ENCODE data around the gene IP6K3.
A peak's percentile ranks its signal among the peaks of the same experiment; 100 is the strongest.

The IP6K3 gene

GRCh38 chr6:33744001-33744848 is 2.5 kb downstream of the IP6K3 start:
- DNase-seq (ENCODE audit: low read depth), result peak; percentile 83
- TF ChIP-seq MYC (IDR thresholded peaks at IDR 0.05; ENCODE audit: low read depth, low read length), result peak; percentile 59
- TF ChIP-seq CTCF (IDR thresholded peaks at IDR 0.05; ENCODE audit: low read depth, low read length), result peak; percentile 92
- no peak for TF ChIP-seq POLR2A (IDR thresholded peaks at IDR 0.05; ENCODE audit: extremely low read depth, insufficient read length)
- TF ChIP-seq, protein P1, sequence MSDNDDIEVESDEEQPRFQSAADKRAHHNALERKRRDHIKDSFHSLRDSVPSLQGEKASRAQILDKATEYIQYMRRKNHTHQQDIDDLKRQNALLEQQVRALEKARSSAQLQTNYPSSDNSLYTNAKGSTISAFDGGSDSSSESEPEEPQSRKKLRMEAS (IDR thresholded peaks at IDR 0.05; ENCODE audit: low read depth, low read length), result peak; percentile 49; the same call in 1 of the 2 replicates
- no peak overlapping the region for H3K4me3 ChIP-seq (ENCODE audit: low read depth, low read length)

DNA sequence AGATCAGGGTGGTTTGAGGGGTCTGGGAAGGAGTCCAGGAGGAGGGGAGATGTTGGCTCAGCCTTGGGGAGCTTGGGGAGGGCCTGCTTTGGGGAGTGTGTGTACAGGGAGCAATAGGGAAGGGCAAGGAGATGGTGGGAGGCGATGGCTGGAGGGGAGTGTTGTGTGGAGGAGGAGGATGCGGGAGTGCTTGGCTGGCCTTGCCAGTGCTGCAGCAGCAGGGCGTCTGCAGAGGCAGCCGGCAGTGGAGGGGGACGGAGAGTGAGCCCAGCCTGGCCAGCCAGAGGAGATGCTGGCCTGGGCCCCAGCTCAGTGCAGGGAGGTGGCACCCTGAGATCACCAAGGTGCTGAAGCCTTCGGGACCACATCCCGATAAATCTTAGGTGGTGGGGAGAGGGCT is 3.9 kb downstream of the IP6K3 start:
- no peak for TF ChIP-seq POLR2A (IDR thresholded peaks at IDR 0.05; ENCODE audit: extremely low read depth, insufficient read length)
- TF ChIP-seq, protein P1 (IDR thresholded peaks at IDR 0.05; ENCODE audit: low read depth, low read length), result no peak
- no peak for TF ChIP-seq MYC (IDR thresholded peaks at IDR 0.05; ENCODE audit: low read depth, low read length)
- no peak for TF ChIP-seq CTCF (IDR thresholded peaks at IDR 0.05; ENCODE audit: low read depth, low read length)
- no peak overlapping the region for H3K4me3 ChIP-seq (ENCODE audit: low read depth, low read length)
- DNase-seq (ENCODE audit: low read depth), result no peak

- TF ChIP-seq MYC (IDR thresholded peaks at IDR 0.05; ENCODE audit: low read depth, low read length) (no peak), CTCF (IDR thresholded peaks at IDR 0.05; ENCODE audit: low read depth, low read length) (no peak), POLR2A (IDR thresholded peaks at IDR 0.05; ENCODE audit: extremely low read depth, insufficient read length) (no peak)
- TF ChIP-seq, protein P1 (IDR thresholded peaks at IDR 0.05; ENCODE audit: low read depth, low read length), result no peak
- no peak for DNase-seq (ENCODE audit: low read depth)
- no peak overlapping the region for H3K4me3 ChIP-seq (ENCODE audit: low read depth, low read length)
Measured at GRCh38 chr6:33742092-33742491, 4.6 kb downstream of the IP6K3 start.

DNA sequence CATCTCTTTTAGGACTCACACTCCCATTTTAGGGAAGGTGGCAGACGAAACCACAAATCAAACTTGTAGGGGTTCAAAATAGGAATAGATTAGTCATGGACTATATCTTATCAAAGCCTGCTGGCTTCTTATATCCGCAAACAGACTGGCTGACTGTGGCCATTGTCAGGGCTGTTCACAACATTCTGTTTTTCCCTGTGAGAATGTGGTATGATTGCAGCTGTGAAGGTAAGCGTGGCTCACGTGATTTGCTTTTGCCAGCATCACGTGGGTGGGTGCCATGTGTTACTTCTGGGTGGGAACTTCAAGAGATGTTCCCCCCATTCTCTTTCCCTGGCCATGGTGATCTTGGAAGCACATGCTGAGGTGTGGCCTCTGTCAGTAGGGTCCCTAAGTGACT is 5.9 kb downstream of the IP6K3 start:
- DNase-seq (ENCODE audit: low read depth), result no peak

DNA sequence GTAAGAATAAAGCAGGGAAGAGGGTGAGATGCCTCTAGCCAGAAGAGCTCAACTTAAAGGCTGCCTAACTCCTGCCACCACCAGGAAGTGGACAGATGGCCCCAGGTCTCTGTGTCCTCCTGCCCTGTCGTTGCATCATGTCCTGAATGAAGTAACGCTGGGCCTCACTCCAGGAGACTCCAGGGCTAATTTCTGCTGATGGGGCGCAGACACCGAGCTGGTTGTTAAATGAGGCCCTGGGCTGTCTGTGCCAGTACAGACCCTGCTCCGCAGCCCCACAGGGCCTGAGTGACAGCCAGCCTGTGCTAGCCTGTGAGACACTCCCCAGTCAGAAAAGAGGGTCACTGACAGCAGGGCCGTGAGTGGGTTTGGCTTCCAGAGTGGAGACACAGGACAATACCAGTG is 6.5 kb downstream of the IP6K3 start:
- TF ChIP-seq, protein P1 (IDR thresholded peaks at IDR 0.05; ENCODE audit: low read depth, low read length), result no peak
- no peak for TF ChIP-seq MYC (IDR thresholded peaks at IDR 0.05; ENCODE audit: low read depth, low read length)
- TF ChIP-seq CTCF (IDR thresholded peaks at IDR 0.05; ENCODE audit: low read depth, low read length), result no peak
- no peak for TF ChIP-seq POLR2A (IDR thresholded peaks at IDR 0.05; ENCODE audit: extremely low read depth, insufficient read length)
- no peak overlapping the region for H3K4me3 ChIP-seq (ENCODE audit: low read depth, low read length)
- DNase-seq (ENCODE audit: low read depth), result peak; percentile 59

More for the DNA sequence above, 5.9 kb downstream of the IP6K3 start:
- no peak for TF ChIP-seq MYC (IDR thresholded peaks at IDR 0.05; ENCODE audit: low read depth, low read length)
- TF ChIP-seq, protein P1 (IDR thresholded peaks at IDR 0.05; ENCODE audit: low read depth, low read length), result no peak
- no peak for TF ChIP-seq POLR2A (IDR thresholded peaks at IDR 0.05; ENCODE audit: extremely low read depth, insufficient read length)
- no peak for TF ChIP-seq CTCF (IDR thresholded peaks at IDR 0.05; ENCODE audit: low read depth, low read length)
- H3K4me3 ChIP-seq (ENCODE audit: low read depth, low read length), result no peak overlapping the region
